NB4 (cell line): Measurements from ENCODE around the gene RANGRF.

Source experiments
- DNase-seq: peaks from one replicate; pipeline ENCODE4 v3.0.0; 2010; ENCODE audit warnings: low read depth
- H3K4me3 ChIP-seq: one replicate; pipeline ENCODE4 v1.5.1; 2011; ENCODE audit warnings: mild to moderate bottlenecking, low read depth, low read length, moderate library complexity
- MYC ChIP-seq: IDR thresholded peaks from 2 replicates; pipeline ENCODE4 v1.6.1; 2011; ENCODE audit warnings: low read depth, low read length
- POLR2A ChIP-seq: IDR thresholded peaks from 2 replicates; pipeline ENCODE4 v1.6.1; 2011; ENCODE audit warnings: mild to moderate bottlenecking; ENCODE audit not compliant: insufficient read length; ENCODE audit errors: extremely low read depth
- TF ChIP-seq, protein P1 (sequence below): IDR thresholded peaks from 2 replicates; pipeline ENCODE4 v1.6.1; 2011; ENCODE audit warnings: low read depth, low read length
- TF ChIP-seq, protein P2 (sequence below): IDR thresholded peaks from one replicate; pipeline ENCODE4 v1.5.1; 2012; ENCODE audit warnings: low read depth, low read length

RANGRF gene

DNA sequence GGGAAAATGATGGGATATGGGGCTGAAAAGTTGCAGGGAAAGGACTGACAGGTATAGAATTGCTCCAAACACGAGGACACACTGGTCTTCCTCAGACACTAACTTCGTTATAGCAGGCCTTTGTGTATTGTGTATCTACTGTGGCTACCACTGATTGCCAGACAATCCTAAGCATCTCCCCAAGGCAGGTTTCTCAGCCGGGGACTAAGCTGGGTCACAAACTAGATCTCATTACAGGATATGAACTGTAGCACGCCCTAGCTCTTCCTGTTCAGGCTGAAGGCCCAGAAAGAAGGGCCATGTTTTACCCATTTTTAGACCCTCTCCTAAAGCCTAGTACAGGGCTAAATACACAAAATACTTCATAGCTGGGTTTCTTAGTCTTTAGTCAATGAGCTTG is 5.1 kb upstream of the RANGRF start:
- no peak for DNase-seq
- TF ChIP-seq, protein P1, sequence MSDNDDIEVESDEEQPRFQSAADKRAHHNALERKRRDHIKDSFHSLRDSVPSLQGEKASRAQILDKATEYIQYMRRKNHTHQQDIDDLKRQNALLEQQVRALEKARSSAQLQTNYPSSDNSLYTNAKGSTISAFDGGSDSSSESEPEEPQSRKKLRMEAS, result no peak
- TF ChIP-seq, protein P2, sequence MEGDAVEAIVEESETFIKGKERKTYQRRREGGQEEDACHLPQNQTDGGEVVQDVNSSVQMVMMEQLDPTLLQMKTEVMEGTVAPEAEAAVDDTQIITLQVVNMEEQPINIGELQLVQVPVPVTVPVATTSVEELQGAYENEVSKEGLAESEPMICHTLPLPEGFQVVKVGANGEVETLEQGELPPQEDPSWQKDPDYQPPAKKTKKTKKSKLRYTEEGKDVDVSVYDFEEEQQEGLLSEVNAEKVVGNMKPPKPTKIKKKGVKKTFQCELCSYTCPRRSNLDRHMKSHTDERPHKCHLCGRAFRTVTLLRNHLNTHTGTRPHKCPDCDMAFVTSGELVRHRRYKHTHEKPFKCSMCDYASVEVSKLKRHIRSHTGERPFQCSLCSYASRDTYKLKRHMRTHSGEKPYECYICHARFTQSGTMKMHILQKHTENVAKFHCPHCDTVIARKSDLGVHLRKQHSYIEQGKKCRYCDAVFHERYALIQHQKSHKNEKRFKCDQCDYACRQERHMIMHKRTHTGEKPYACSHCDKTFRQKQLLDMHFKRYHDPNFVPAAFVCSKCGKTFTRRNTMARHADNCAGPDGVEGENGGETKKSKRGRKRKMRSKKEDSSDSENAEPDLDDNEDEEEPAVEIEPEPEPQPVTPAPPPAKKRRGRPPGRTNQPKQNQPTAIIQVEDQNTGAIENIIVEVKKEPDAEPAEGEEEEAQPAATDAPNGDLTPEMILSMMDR, result no peak
- TF ChIP-seq POLR2A (no peak), MYC (no peak)

GRCh38 chr17:8284126-8284525 is 4.3 kb upstream of the RANGRF start:
- no peak overlapping the region for H3K4me3 ChIP-seq
- TF ChIP-seq, protein P2, result no peak
- TF ChIP-seq, protein P1, result no peak
- no peak for TF ChIP-seq MYC
- TF ChIP-seq POLR2A, result no peak
- DNase-seq, result no peak

More for the DNA sequence above, 5.1 kb upstream of the RANGRF start:
- H3K4me3 ChIP-seq, result no peak overlapping the region

- TF ChIP-seq, protein P1, result no peak
- TF ChIP-seq POLR2A (no peak), MYC (0 out of 2 replicates have a peak, but pooled peaks have one; percentile 25)
- no peak overlapping the region for H3K4me3 ChIP-seq
- peak; percentile 64 for DNase-seq
These were observed 2.9 kb upstream of the RANGRF start for GRCh38 chr17:8285270-8286181.

DNA sequence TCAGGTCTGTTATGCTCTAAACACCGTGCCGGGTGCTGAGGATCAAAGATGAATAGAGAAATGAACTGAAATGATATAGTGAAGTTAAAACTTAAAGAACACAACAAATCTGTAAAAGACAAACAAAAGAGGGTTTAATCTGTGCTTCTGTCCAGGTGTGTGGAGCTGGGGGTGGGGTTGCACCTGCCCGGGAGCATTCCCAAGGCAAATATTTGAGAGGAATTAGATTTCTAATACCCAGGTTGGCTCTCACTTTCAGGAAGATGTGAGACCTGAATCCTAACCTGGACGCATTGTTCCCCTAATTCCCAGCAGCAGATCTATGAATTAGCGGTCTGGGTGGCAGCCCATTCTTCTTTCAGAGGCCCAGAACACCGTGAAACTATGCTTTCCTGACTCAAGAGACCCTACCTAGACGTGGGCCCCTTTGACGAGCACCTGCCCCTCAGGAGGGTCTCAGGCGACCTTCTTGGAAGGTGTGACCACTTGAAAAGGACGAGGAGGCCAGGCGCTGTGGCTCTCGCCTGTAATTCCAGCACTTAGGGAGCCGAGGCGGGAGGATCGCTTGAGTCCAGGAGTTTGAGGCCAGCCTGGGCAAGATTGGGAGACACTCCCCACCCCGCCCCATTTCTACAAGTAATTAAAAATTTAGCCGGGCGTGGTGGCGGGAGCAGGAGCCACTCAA is 677 bp upstream of the RANGRF start:
- no peak for DNase-seq

DNA sequence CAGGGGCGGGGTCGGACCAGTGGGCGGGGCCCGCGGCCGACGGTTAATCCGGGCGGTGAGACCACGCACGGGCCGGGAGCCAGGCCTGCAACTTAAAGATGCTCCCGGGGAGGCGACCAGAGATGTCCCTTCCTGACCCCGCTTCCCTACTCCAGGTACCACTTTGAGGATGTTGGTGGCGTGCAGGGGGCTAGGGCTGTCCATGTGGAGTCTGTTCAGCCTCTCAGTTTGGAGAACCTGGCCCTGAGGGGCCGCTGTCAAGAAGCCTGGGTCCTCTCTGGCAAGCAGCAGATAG is 580 bp downstream of the RANGRF start:
- DNase-seq, result no peak
- H3K4me3 ChIP-seq, result peak overlapping the region; percentile 72
- TF ChIP-seq POLR2A (no peak), MYC (no peak)
- TF ChIP-seq, protein P2, result no peak
- TF ChIP-seq, protein P1, result no peak

More for the DNA sequence above, 677 bp upstream of the RANGRF start:
- TF ChIP-seq MYC (no peak), POLR2A (no peak)
- TF ChIP-seq, protein P1, result no peak
- TF ChIP-seq, protein P2, result no peak
- peak overlapping the region; percentile 72 for H3K4me3 ChIP-seq

DNA sequence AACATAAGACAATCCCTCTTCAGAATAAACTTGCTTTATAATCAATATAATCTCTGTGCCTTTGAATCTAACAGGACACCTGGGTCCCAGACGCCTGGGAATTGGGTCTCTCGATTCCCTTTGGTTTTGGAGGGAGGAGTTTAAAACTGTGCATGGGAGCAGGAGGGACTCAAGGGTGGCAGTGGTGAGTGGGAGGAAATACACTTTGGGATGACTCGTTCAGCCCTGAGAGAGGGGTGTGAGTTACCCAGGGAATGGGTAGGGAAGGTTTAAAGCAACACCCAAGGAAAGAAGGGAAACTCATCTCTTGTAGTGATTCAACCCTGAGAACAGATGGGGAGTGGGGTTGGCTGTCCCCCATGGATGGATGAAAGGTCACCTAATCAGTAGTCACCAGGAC is 1.6 kb downstream of the RANGRF start:
- TF ChIP-seq, protein P2, result no peak
- TF ChIP-seq POLR2A (no peak), MYC (no peak)
- TF ChIP-seq, protein P1, result no peak
- DNase-seq, result peak; percentile 30
- no peak overlapping the region for H3K4me3 ChIP-seq
